HCT116 (cell line): ENCODE data around the gene PRKN.

Source experiments
- CTCF ChIP-seq, 3 experiments: fragments of 200-600 bp in 1 of 3; sonication (generic) in 1 of 3; IDR thresholded peaks in 2 of 3; conservative IDR thresholded peaks in 1 of 3; 2 replicates each; pipeline ENCODE4 v1.5.1; 2012 to 2017; ENCODE audit warnings: low read depth in 2 of 3, low read length in 2 of 3, antibody characterized with exemption in 1 of 3, borderline replicate concordance in 1 of 3, control low read depth in 1 of 3, mild to moderate bottlenecking in 1 of 3, mixed read lengths in 1 of 3, mixed run types in 1 of 3, moderate library complexity in 1 of 3; ENCODE audit not compliant: insufficient read depth in 1 of 3
- EZH2 ChIP-seq: fragments of 200-600 bp; sonication (generic); IDR thresholded peaks from 2 replicates; pipeline ENCODE4 v1.6.1; 2017; ENCODE audit warnings: antibody characterized with exemption, mixed run types
- POLR2A ChIP-seq: IDR thresholded peaks from 2 replicates; pipeline ENCODE4 v1.7.0; 2011; ENCODE audit warnings: borderline replicate concordance; ENCODE audit not compliant: insufficient read depth, insufficient read length; ENCODE audit errors: extremely low read depth
- POLR2AphosphoS5 ChIP-seq: IDR thresholded peaks from 2 replicates; pipeline ENCODE4 v1.6.1; 2011; ENCODE audit warnings: mild to moderate bottlenecking, low read depth, low read length, moderate library complexity
- RAD21 ChIP-seq: IDR thresholded peaks from 2 replicates; pipeline ENCODE4 v1.6.1; 2012; ENCODE audit warnings: low read depth, mild to moderate bottlenecking
- REST ChIP-seq: IDR thresholded peaks from 2 replicates; pipeline ENCODE4 v1.6.1; 2012; ENCODE audit warnings: low read depth
- SIN3A ChIP-seq: IDR thresholded peaks from 2 replicates; pipeline ENCODE4 v1.6.1; 2012; ENCODE audit warnings: low read depth
- SP1 ChIP-seq: IDR thresholded peaks from 2 replicates; pipeline ENCODE4 v1.6.1; 2012; ENCODE audit warnings: low read depth
- ZNF274 ChIP-seq: fragments of 200-500 bp; sonication (Bioruptor generic); IDR thresholded peaks from 2 replicates; pipeline ENCODE4 v1.6.1; 2014; ENCODE audit warnings: mild to moderate bottlenecking, low read depth, low read length, inconsistent platforms

- TF ChIP-seq POLR2A (no peak), CTCF (IDR thresholded peaks at IDR 0.05 in 2 of 3, conservative IDR thresholded peaks at IDR 0.05 in 1 of 3; ENCODE audit: borderline replicate concordance in 1 of 3, insufficient read depth in 1 of 3, low read depth in 2 of 3, low read length in 2 of 3) (peak; percentile 14 to 48 (median 39); a peak in 4 of 6 replicates), EZH2 (no peak), REST (no peak), SIN3A (no peak), POLR2AphosphoS5 (no peak), SP1 (no peak), ZNF274 (no peak), RAD21 (peak; percentile 46)
These were observed 1108.6 kb downstream of the PRKN start for GRCh38 chr6:161618831-161619454.
